HG03520 (cell line): ENCODE results near the gene MARCHF3.
"Not testable (repeated sequence)": the region's sequence is repeated elsewhere in the genome, so short reads cannot be mapped to it uniquely, and the experiment has no call there.

Source experiments
- ATAC-seq: cut with Tn5 transposase; IDR thresholded peaks from one replicate; pipeline ENCODE4 v1.9.1; 2021; ENCODE audit warnings: mild to moderate bottlenecking, moderate library complexity; ENCODE audit not compliant: unreplicated experiment

The MARCHF3 gene

DNA sequence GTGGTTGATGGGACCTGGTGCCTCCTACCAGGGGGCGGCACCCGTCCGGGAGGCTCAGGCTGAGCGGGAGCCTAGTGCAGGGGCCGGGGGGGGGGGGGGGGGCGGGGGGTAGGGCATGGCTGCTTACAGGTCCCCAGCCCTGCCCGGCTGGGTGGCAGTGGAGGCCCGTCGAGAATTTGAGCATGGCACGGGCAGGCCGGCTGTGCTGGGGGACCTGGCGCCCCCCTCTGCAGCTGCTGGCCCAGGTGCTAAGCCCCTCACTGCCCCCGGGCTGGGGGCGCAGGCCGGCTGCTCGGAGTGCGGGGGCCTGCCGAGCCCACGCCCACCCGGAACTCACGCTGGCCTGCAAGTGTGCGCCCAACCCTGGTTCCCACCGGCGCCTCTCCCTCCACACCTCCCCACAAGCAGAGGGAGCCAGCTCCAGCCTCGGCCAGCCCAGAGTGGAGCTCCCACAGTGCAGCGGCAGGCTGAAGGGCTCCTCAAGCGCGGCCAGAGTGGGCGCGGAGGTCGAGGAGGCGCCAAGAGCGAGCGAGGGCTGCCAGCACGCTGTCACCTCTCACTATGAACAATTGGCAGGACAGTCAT lies 175.7 kb downstream of the MARCHF3 start:
- ATAC-seq, result no peak

DNA sequence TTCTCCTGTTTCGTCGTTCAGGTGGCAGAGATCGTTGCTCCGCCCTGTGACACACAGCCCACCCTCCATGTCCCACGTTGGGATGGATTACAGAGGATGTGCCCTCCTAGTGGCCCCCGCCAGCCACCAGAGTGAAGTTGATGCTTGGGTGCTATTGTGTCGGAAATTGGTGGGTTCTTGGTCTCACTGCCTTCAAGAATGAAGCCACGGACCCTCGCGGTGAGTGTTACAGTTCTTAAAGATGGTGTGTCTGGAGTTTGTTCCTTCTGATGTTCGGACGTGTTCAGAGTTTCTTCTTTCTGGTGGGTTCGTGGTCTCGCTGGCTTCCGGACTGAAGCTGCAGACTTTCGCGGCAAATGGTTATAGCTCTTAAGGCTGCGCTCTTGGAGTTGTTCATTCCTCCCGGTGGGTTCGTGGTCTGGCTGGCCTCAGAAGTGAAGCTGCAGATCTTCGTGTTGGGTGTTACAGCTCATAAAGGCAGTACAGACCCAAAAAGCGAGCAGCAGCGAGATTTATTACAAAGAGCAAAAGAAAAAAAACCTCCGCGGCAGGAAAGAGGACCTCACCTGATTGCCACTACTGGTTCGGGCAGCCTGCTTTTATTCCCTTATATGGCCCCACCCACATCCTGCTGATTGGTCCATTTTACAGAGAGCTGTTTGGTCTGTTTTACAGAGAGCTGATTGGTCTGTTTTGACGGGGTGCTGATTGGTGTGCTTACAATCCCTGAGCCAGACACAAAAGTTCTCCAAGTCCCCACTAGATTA lies 176.6 kb downstream of the MARCHF3 start:
- ATAC-seq, result not testable (repeated sequence)

DNA sequence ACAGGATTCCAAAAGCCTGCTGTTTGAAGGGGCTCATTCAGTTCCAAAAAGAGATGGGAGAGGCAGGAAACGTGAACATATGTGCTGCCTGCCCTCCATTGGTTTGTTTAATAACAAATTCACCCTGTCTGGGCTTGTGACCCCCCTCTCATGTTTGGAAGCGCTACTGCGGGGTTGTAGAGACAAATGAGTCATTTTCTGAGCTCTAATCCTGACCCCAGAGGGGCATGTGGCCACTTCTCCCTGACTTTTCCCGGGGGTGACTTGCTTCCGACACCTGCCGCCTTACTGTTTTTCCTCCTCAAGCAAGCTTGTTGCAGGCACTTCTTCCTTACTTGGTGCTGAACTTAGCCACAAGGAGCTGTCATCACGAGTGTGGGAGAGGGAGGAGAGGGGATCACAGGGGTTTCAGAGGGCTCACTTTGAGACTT lies 177.5 kb downstream of the MARCHF3 start:
- no peak for ATAC-seq

DNA sequence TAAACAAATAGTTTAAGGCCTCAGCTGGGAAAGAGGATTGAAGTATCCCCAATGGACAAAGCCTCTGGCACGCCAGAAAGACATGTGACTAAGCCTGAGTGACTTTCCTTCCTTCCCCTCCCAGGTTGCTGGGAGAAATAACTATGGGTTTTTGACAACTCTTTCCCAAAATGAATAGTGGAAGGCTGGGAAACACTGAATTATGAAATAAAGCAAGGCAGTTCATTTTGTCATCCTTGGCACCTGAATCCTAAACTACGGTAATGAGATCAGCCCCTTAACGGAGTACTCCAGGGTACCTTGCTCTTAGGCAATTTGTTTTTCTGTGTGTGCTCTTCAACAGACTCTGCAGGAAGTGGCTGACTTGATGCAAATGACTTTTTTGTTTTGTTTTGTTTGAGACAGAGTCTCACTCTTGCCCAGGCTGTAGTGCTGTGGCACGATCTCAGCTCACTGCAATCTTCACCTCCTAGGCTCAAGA lies 178.2 kb downstream of the MARCHF3 start:
- peak; percentile 82 for ATAC-seq

DNA sequence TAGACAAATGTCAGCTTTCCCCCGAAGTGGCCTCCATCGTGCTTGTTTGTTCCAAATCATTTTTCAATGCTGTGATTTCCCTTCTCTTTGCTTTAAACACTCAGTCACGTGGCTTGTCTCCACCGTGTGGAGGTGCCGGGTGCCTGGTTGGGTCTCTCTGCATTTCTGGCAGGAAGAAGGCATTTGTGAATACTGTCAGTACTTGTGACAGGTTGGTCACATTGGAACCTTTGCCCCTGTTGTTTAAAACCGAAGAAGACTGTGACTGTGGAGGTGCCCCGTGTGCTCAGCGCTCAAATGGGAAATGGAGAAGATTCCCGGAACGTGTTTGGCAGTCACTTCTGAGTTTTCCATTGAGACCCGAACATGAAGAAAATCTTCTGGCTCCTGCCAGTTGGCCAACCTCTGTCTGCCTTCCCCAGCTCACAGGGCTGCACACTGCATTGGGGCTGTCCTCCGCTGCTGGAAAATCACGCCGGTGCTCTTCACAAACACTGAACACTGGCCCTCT lies 178.8 kb downstream of the MARCHF3 start:
- no peak for ATAC-seq

DNA sequence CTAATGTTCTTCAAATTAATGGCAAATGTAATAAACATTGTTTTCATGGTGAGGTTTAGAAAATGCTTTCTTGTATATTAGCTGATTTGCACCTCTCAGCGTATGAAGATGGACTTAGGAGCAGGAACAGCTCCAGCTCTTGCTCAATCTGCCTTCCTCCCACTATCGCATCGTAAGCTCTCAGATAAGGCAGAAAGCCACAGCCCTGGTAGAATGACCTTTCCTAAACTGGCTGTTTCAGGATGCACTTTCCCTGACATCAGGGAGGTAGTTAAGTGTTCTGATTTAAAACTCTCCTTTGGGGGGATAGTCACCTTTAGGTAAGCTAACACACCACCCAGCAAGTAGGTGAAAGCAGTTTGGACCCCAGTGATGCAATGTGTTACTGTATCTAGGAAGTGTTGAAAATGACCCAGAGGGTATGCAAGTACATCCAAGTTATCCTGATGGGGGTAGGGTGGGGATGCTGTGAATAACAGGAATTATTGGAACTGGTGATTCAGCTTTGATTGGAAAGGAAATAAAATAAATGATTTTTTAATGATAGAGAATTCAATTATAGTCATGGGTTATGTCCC lies 181.2 kb downstream of the MARCHF3 start:
- ATAC-seq, result no peak

DNA sequence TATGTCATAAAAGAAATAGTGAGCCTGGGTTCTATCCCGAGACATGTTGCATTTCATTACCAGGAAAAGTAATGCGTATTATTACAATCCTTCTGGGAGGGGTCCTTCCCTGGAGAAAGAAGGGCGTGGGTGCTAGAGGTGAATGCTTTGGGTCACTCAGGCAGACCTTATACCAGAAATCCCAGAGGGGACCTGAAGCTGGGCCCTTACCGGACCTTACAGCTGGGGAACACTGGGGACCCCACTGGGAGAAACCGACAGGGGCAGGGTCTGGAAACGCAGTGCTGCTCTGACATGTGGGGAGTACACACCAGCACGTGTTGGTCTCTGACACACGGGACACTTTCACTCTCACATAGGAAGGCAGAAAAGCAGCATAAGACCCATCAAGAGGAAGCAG lies 182.1 kb downstream of the MARCHF3 start:
- ATAC-seq, result no peak

DNA sequence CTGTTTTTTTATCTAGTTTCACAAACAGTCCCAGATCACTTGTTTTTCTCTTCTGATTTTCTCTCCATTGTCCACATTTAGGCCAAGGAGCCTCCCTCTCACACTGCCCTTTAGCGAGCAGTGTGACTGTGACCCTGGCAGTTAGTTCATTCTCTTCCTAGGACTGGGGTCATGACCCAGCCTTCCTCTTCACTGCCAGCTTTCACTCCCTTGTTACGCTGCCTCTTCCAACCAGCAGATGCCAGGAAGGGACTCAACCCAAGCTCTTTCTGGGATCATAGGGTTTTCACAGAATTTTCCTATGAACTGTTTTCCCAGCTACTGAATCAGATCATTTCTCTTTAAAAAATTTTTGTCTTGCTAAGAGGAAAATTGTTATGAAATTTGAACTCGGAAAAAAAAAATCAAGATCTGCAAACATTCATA lies 182.5 kb downstream of the MARCHF3 start:
- no peak for ATAC-seq

DNA sequence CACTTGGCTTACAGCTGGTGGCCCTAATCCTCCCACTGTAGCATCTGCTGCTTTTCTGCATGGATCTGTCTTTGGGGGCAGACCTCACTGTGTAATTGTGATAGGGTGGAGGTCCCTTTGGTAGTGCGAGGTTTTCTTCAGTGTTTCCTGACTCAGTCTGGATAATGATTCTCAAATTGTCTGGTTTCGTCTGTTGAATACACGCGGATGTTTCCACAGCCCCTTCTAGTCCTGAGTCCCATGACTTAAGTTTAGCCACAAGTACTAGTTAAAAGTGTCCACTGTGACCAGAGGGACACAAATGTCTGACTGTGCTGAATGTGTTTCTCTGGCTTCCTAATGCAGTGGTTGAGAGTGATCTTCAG lies 182.9 kb downstream of the MARCHF3 start:
- no peak for ATAC-seq

DNA sequence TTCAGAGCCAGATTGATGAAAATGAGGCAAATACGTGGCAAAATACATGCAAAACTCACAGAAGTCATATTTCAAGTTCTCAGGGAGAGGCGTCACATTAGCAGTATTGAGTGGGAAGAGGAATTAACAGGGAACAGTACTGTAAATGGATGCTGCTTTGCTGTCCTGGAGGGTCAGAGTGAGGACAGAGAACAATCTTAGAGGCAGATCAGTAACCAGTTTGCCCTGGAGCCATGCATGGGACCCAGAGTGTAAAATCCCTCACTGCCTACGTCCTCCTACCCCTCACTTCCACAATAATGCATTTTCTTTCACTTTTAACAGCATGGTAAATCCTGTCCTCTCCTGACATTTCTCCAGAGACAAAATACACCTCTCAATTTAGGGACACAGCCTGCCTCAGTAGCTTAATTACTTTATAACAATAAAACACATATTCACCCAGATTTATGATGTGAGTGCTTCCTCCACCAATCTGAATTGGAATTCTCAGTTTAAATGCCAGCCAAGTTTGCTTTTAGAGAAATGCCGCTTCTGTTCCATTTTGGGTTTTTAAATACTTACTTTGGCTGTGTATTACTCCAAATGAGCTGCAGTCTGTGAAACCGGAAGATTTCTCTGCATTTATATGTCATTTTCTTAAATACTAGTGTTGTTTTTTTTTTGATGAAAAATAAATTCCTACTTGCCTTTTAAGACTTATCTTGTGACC lies 183.5 kb downstream of the MARCHF3 start:
- ATAC-seq, result no peak

DNA sequence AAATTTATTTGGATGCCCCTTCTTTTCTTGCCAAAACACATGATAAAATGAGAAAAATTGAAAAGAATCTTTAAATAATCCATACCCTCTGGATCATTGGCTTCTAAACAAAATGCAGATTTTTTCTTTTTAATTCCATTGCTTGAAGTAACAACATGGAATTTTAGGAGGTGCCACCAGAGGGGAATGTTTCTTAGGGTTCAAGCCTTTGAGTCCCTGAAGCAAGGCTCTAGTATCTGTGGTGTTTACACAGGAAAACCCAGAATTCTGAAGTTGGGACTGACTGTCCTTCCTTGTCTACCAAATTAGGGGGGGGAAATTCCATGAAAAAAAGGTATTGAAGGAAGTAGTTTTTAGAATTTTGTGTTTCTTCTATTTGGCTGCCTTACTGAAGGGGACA lies 184.0 kb downstream of the MARCHF3 start:
- ATAC-seq, result no peak

DNA sequence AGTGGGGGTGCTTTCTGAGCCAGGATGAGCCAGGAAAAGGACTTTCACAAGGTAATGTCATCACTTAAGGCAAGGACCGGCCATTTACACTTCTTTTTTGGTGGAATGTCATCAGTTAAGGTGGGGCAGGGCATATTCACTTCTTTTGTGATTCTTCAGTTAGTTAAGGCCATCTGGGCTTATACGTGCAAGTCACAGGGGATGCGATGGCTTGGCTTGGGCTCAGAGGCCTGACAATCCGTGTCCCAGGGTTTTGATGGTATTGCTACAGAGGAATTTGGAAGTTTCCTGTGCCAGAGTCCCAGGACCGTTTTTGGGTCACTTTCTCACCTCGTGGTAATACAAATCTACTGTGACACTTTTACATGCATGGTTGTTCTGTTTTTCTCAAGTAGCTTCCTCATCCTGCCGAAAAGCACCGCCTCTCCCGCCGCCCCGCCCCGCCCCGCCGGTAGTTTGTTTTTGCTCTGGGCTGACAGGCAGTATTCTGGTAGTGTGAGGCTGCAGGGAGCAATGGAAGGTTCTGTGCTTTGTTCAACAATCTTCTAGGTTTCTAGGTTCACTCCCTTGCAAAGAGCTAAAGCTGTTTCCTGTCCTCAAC lies 184.8 kb downstream of the MARCHF3 start:
- ATAC-seq, result peak; percentile 74

DNA sequence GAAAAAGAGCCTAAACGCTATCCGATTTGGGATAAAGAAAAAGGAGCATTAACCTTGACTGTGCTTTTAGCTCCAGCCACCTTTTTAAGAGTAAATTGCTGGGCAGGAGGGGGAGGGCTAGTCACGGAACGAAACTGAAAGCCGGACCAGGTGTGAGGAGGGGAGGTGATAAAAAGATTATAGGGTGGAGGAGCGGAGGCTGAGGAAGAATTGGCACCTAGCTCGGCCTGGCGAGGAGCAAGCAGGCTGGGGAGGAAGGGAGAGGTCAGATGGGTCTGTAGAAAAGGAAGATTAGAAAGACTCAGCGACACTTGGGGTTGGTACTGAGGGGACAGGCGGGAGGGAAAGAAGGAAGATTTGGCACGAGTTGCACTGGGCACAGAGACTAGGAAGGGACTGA lies 187.0 kb downstream of the MARCHF3 start:
- not testable (repeated sequence) for ATAC-seq

DNA sequence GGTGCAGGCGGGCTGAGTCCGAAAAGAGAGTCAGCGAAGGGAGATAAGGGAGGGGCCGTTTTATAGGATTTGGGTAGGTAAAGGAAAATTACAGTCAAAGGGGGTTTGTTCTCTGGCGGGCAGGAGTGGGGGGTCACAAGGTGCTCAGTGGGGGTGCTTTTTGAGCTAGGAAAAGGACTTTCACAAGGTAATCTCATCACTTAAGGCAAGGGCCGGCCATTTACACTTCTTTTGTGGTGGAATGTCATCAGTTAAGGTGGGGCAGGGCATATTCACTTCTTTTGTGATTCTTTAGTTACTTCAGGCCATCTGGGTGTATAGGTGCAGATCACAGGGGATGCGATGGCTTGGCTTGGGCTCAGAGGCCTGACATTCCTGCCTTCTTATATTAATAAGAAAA lies 191.0 kb downstream of the MARCHF3 start:
- ATAC-seq, result not testable (repeated sequence)

DNA sequence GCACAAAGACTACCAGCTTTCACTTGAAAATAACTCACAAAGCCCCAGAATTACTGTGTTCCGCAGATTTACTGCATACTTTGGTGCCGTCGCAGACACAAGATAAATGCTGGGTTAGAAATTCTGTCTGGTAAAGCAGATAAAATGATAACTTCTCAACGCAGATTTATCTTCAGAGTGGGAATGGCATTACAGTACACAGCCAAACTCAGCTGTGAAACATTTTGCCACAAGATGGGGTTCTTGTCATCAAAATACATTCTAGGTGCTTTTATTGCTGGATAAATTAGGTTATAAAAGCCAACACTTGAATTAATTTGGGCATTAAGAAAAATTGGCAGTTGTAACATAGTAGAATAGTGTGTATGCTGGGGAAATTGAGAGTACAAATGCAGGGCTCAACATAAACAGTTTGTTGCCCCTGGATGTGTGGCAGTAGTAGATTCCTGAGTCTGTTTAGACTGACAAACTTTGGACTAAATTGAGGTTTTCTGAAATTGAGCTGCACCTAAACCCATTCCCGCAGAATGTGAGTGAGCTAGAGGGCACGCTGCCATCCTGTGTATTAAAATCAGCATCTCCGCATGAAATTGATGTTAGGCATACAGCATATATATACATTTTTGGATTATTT lies 192.3 kb downstream of the MARCHF3 start:
- ATAC-seq, result no peak

DNA sequence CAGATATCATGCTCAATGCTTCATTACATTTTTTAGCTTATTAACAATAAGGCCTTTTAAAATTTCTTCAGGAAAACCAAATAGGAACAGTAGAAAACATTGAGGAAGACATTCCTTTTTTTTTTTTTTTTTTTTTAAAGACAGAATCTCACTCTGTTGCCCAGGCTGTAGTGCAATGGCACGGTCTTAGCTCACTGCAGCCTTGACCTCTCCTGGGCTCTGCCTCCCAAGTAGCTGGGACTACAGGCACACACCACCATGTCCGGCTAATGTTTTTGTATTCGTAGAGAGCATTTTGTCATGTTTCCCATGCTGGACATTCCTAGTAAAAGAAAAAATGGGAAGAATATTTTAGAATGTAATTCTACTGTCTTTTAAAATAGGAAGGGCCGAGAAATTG lies 193.1 kb downstream of the MARCHF3 start:
- ATAC-seq, result no peak

DNA sequence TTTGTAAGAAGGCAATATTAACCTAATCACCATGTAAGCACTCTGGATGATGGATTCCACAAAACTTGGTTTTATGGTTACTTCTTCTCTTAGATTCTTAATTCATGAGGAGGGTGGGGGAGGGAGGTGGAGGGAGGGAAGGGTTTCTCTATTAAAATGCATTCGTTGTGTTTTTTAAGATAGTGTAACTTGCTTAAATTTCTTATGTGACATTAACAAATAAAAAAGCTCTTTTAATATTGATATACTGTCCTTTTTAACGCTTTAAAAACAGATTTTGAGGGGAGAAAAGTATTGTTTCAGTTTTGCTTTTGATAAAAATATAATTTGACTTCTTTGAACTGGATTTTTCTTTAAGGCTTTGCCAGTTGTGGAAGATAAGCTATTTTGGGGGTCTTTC lies 193.6 kb downstream of the MARCHF3 start:
- no peak for ATAC-seq

DNA sequence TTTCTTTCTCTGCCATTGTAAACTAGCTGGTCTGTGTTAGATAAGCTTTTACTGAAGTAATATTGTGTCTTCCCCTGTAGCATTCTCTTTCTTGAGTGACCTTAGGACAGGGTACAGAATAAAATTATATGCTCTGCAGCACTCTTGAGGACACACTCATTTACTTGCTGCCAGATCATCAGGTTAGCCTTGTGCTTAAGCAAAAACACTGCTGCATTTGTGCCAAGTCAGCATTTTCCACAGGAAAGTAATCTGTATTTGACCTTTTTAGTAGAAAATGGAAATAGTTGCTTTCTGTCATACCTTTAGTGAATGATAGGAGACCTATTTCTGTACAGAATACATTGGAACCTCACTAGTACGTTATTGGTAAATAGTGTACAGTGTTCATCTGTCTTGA lies 199.2 kb downstream of the MARCHF3 start:
- no peak for ATAC-seq

DNA sequence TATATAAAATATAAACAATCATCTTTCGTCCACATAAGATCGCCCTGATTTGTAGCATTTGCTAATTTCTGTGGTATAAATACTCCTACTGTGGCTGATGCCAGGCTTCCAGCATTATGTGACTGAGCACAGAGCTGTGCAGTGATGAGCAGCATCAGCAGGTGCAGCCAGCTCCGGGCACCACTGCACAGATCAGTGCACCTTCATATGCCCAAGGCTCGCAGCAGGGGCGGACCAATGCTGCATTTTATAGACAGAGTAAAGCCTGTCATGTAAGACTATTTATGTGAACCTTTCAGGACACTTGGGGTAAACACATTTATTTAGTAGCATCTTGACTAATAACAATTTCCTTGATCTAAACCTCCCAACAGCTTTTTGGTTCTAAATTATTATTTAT lies 200.3 kb downstream of the MARCHF3 start:
- no peak for ATAC-seq

DNA sequence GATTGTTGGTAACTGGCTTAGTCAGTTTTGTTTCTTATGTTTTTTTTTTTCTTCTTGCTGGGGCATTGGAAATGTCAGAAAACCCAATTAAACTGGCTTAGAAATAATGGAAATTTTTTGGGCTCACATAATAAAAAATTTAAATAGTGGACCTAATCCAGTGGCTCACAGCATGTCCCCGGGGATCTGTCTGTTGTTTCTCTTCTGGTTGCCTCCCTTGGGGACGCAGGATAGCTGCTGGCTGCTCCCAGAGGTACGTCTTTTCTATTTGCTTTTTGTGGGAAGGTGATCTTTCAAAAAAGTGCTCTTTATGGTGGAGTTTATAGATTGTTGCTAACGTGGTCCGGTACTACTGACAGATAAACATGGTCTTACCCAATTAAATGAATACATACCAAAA lies 201.3 kb downstream of the MARCHF3 start:
- no peak for ATAC-seq
